IPS DF 19.7 (cell line): Measurements from ENCODE around the gene LRRC8C.
A peak's percentile ranks its signal among the peaks of the same experiment; 100 is the strongest.
"Not testable (repeated sequence)": the region's sequence is repeated elsewhere in the genome, so short reads cannot be mapped to it uniquely, and the experiment has no call there.

Experiments used
- DNase-seq: peaks from one replicate; pipeline ENCODE4 v3.0.0-alpha.2; 2013; ENCODE audit warnings: low read depth, low spot score

Gene LRRC8C

DNA sequence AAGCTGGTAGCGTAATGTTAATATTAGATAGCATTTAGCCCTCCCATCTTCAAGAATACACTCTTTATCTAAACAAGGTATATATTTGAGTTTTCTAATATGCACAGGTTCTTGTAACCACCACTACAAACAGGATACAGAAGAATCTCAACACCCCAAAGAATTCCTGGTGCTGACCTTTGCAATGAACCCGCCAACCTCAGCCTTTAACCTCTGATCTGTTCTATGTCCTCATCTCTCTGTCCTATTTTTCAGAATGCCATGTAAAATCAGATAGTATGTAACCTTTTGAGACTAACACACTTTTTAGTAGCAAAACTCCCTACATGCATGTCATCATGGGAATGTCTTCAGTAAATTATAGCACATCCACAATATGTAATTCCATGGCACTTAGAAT, 71.1 kb downstream of the LRRC8C start:
- DNase-seq = no peak

DNA sequence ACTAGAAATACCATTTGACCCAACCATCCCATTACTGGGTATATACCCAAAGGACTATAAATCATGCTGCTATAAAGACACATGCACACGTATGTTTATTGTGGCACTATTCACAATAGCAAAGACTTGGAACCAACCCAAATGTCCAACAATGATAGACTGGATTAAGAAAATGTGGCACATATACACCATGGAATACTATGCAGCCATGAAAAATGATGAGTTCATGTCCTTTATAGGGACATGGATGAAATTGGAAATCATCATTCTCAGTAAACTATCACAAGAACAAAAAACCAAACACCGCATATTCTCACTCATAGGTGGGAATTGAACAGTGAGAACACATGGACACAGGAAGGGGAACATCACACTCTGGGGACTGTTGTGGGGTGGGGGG, 72.0 kb downstream of the LRRC8C start:
- not testable (repeated sequence) for DNase-seq

DNA sequence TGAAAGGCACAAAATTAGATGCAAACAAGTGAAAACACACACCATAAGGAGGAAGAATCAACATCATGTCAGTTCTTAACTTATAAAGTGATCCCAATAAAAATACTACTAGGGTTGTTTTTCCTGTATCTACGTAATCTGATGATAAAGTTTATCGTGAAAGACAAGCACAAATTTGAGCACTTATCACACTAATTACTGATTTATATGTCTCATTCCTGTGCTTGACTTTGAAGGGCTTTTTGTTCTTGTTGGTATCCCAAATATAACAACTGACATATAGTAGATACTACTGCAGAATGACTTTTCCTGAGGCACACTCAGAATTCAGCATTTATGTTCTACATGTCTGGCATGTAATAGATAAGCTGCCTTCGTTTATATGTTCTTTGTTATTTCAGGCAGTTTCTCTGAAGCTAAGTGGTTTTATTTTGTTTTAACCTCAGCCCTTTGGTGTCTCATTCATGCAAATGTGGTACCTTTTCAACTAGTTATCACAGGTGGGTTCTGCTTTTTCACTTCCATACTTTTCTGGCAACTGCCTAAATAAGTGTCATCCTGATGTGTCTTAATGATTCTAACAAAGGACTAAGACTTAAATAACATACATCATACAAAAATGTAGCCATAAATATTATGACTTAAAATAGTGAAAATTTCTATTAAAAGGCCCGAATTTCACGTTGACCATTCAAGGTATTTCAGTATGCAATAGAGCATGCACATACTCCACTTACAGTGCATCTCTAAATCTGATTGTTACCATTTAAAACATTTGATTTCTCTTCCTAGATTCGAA, 73.2 kb downstream of the LRRC8C start:
- no peak for DNase-seq

DNA sequence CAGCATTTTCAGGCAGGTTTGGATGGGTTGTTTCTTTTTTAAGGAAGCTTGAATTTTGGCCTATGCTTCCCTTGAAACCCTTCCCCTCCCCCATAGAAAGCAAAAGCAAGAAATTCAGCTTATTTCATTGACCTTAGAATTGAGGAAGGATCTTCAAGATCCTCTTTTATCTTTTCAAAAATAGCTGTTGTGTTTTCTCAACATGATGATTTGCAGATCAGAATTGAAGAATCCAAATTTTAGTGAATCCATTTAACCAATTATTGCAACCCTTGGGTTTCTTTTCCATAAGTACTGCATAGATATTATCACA, 73.7 kb downstream of the LRRC8C start:
- DNase-seq = no peak

DNA sequence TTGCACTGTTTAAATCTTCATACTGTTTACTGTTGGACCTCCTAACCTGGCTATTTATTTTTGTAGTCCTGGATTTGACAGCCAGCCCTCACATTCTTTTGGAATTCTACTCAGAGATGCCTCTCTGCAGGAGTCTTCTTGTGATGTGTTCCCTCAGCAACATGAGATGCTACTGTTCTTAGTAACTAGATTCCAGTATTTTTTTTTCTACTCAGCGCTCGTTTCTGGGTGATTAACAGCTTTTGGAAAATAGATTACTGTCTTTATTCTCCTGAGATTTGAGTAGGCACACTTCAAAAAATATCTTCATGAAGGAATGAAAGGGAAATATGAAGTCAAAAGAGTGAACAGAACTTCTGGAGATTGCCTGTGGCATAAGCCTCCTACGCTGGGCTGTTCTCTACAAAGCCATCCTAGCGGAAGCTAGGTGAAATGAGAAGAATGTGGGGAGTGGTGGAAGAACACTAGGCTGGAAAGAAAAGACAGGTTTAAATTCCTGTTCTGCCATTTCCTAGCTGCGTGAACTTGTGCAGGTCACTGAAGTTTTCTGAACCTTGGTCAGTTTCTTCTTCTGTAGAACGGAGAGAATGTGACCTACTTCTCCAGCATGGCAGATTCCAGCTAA, 75.9 kb downstream of the LRRC8C start:
- peak; percentile 12 for DNase-seq

DNA sequence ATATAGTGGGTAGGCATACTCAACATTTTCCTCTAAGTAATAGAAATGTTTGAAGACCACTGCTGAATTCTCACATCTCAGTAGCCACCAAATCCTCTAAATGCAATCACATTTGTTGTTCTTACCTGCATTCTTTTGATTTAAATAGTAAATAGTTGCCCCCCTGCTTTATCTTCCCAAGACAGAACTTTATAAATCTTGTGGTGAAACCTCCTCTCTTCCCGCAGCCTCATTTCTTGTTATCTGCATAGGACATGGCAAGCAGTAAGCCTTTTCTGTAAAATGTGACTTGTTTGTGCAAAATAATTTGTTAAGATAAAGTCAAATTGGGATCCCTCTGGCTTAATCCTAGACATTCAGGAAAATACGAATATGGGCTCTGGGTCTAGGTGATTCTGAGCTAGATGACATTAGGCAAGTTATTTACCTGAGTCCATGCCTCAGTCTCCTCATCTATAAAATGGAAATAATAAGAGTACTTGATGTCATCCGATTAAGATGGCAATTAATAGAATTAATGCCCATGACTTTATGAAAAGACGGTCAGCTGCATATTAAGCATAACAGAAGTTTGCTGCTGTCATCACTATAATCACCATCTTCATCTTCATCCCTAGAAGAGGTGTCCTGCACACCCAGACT, 77.7 kb downstream of the LRRC8C start:
- DNase-seq = no peak

DNA sequence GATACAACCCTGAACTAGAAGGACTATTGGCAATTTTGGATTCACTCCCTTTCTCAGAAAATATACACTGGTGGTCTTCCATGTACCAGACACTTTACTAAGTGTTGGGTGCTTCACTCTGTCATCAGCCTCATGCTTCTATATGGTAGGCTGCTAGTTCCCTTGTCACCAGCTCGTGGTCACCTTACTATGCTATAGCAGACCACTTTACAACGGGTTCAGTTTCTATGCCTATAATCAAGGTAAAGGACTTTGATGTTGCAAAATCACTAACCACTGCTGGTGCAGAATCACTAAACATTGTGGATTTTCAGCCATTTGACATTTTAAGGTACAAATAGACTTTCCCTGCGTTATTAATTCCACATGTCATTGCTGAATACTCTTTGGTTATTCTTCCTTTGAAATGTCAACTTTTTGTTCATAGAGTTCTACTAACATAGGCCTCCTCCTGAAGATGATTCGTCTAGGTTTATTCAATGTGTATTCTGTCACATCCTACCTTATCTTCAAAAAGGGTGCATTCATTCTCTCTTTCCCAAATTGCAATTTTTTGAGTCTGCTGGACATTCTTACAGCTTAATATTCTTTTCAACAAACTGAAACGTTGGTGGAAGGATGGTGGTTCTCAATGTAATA, 78.3 kb downstream of the LRRC8C start:
- DNase-seq = no peak

DNA sequence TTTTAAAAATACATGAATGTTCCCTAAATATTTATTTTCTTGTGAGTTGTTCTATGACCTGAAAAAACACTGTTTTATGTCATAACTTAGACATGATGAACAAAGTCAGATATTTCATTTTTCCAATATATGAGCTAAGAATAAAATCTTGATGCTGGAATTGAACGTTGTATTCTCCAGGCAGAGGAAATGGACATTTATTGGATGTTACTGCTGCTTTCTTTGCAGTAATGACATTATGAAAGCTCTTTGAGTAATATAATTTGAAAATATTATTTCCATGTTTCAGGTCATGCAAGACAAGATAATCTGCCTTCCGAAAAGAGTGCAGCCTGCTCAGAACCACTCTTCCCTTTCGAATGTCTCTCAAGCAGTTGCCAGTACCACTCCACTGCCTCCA, 79.5 kb downstream of the LRRC8C start:
- no peak for DNase-seq

DNA sequence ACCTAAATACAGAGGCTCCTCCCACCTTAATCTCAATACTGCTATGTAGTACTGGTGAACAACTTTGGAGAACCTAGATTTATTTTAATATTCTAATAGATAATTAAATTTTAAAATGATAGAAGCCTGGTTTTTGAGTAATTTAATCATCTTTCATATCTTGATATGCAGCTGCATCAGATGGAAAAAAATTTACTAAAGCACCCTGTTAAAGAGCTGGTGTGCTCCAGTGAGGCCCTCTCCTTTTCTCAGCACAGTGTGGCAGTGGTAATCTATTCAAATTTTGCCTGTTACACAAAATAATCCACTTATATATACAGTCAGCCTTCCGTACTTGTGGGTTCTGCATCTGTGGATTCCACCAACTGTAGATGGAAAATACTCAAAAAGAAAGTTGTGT, 82.8 kb downstream of the LRRC8C start:
- DNase-seq = no peak

DNA sequence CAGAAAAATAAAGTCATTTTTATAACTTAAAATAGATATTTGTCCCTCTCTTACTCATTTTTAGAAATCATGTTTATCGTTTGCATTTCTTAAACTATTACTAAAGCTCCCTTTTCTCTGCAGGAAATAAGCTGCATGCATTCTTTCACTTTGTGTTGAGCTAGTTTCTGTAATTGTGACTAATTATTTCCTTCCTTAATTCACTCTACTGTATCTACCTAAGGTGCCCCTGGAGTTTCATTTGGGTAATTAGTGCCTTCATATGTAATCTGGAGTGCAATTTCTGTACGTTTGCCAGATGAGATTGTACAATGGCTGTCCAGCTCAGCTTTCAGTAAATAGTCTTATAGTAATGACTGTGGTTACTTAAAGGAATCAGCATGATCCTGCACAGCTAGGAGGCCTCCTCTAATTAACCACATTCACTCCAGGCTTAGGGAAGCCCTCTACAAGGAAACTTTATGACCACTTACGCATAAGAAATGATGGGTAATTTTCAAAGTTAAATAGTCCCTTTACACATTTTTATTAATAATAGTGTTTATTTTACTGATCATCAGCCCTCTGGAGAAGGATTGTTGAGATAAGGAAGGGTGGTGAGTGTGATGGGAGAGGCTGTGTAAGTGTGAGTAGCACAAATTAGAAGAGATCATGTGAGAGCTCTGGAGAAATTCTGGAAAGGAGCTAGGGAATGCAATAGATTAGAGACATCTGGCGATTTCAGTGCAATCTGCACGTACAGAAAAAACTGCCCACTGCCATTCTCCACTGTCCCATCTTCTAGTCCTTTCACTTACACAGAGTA, 86.8 kb downstream of the LRRC8C start:
- DNase-seq = no peak

DNA sequence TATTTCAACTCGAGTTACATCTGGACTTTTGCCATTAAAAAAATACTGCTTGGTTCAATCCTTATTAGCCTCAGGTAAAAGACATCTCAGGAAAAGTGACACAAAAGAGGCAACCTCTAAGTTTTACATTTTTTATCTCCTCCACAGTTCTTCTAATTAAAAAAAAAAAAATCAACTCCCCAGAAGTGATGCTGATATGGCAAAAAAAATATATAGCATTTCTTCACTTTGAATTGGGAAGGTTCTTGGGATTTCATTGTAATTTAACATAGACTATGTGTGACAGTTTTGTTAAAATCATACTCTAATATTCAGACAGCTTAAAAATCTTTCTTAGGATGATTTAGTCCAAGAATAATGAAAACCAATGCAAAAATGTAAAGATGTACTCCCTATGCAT, 87.9 kb downstream of the LRRC8C start:
- DNase-seq = no peak

DNA sequence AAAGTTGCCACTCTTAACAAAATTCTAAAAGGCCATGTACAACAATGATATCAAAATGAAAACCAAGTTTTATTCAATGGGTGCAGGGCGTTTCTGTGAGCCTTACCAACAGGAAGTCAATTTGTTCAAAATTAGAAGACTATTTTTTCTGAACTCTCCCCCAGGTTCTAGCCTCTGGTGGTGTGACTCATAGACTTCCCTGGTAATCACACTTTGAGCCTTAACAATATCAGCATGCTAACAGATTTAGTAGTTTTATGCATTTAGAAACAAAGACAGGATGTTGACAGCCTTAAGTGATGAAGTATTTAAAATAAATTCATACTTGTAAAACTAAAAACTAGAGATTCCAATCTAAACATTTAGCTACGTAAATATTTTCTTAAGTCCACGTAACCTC, 88.4 kb downstream of the LRRC8C start:
- DNase-seq = no peak

DNA sequence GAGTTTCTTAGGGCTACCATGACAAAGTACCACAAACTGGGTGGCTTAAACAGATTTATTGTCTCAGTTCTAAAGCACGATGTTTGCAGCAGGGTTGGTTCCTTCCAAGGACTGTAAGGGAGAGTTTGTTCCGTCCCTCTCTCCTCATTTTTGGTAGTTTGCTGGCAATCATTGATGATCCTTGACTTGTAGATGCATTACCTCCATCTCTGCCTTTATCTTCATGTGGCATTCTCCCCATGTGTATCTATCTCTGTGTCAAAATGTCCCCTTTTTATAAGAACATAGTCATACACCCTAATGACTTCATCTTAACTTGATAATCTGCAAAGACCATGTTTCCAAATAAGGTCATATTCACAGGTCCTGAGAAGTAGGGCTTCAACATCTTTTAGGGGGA, 90.2 kb downstream of the LRRC8C start:
- DNase-seq = no peak

DNA sequence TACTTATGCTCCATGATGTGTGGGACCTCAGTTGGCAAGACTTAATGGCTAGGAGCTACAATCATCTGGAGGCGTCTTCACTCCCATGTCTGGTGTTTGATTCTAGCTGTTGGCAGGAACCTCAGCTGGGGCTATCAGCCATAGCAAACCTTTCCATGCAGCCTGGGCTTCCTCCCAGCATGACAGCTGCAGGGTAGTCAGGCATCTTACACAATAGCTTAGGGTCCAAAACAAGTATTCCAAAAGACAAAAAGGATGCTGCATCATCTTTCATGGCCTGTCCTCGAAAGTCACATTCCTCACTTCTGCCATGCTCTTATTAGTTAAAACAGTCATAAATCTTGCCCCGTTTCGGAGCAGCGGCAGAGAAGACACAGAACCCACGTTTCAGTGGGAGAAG, 90.9 kb downstream of the LRRC8C start:
- DNase-seq = no peak

DNA sequence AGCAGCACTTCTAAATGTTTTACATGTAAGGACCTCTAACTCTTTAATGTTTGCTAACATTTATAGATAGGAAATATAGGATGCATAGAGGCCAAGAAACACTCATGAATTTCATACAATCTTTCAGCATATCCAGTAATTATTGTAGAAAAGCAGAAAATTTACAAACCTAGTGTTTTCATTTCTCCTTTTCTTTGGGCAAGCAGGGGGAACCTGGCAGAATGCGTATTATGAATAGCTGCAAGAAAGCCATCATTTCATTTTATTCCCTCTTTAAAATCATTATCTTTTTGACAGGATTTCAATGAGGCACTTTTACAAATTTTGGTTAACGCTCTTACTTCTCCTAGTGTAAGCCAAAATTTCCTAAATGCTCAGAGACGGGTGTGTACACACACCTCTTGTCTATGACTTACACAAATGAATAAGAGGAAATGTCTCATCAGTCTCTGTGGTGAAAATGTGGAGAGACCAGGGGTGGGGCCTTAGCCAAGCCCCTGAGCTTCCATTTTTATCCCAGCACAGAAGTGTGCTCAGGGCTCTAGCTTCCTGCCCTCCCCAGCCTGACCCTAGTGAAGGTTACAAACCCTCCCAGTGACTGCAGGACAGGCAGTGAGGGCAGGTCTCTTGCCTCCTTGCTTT, 91.6 kb downstream of the LRRC8C start:
- DNase-seq = no peak

DNA sequence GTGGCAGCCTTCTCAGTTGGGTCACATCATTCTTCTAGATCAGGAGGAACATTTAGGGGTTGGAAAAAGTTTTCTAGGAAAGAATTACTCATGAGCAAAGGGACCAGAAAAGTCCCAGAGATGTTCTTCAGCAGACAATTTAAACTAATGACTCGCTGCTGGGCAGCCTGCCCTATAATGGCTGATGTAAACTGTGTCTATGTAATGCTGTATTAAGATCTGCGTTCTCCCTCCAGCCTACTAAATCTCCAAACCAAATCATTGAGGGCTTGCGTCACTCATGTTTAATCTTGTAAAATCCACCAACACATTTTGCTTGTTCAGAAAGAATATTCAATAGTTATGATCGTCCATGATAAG, 92.1 kb downstream of the LRRC8C start:
- DNase-seq = no peak

DNA sequence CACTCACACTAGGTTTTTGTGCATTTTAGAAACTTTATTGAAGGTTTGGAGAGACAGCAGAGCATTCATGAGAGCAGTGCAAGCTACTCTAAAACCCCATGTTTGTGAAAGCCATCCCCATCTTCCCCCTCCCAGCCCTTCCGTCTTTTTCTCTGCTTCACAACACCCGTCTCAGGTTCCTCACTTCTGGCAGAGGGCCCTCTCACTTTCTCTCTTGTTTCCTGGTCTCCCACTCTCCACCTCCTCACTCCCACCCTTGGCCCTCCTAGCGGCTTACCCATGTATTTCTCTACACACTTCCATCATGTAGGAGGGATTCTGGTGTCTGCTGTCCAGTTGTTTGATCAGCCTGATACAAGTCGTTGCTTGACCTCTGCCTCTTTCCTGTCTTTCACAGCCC, 92.7 kb downstream of the LRRC8C start:
- no peak for DNase-seq

DNA sequence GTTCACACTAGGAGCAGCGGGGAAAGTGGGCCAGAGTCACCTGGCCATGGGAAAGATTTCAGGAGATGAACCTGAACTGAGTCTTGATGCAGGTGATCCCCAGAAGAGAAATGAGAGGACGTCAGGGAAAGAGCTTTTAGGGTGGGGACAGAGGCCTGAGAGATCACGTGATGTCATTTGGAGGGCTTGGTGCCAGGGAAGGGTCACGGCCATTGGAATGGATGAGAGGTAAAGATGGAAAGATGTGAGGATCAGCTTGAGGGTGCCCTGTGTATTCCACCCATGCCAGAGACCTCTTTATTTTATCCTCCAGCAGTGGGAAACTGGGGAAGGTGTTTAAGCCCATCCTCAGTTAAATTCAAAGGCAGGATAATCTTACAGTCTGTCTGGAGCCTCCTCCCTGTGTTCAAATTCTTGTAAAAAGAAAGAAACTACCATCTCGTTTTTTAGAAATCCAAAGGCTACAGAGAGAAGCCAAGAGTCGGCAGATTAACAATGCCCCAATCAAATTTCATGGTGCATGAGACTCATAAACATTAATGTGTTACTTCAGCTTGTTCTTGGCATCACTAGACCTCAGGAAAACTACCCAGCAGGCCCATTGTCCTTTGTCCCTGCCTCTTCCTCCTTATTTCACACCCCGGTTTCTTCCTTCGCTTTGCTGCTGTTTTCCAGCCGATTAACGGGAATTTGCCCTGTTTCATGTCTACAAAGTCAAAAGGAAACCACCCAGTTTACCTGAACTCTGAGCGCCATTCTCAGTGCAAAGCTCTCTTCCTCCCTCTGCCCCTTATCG, 94.8 kb downstream of the LRRC8C start:
- no peak for DNase-seq

DNA sequence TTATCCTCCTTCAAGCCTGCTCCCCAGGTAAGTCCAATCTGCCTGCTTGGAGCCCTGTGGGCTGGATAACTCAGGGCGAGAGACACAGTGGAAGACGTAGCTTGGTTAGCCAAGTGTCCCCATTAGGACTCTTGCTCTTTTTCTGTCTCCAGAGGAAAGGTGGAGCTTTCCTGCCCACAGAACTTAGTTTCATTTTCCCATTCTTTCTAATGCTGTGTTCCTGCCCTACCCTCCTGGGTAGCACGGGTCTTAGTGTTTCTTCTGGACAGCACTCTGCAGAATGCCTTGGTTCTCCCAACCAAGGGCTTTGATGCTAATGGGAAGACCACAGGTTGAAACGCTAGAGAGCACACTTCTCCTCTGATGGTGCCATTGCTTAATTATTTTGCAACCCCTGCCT, 95.5 kb downstream of the LRRC8C start:
- DNase-seq = no peak

DNA sequence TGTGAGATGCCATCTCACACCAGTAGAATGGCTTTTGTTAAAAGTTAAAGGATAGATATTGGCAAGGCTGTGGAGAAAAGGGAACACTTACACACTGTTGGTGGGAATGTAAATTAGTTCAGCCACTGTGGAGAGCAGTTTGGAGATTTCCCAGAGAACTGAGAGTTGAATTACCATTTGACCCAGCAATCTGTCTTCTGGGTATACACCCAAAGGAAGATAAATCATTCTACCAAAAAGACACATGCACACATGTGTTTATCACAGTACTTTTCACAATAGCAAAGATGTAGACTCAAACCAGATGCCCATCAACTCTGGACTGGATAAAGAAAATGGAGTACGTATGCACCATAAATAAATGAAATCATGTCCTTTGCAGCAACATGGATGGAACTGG, 99.3 kb downstream of the LRRC8C start:
- DNase-seq = no peak
